NCI-H2196 treated with DMSO at 0.1 percent for 48 hours (cell line): ENCODE data around the gene PUS3.
"Not testable (repeated sequence)": the region's sequence is repeated elsewhere in the genome, so short reads cannot be mapped to it uniquely, and the experiment has no call there.

ENCODE experiments used
- DNase-seq: peaks from one replicate; lab custom pipeline; 2025; ENCODE audit not compliant: unreplicated experiment; lab: John Stamatoyannopoulos, UW

Gene PUS3

GRCh38 chr11:125922156-125922555 lies 19.1 kb upstream of the PUS3 start:
- DNase-seq = no peak

GRCh38 chr11:125921042-125921441 lies 18.0 kb upstream of the PUS3 start:
- no peak for DNase-seq

GRCh38 chr11:125918140-125918840 lies 15.3 kb upstream of the PUS3 start:
- DNase-seq = no peak

- DNase-seq = no peak
Observed at GRCh38 chr11:125916683-125917347, 13.8 kb upstream of the PUS3 start.

GRCh38 chr11:125914601-125915000 lies 11.6 kb upstream of the PUS3 start:
- not testable (repeated sequence) for DNase-seq

GRCh38 chr11:125910226-125910849 lies 7.3 kb upstream of the PUS3 start:
- DNase-seq = no peak

GRCh38 chr11:125904678-125905077 lies 1.7 kb upstream of the PUS3 start:
- DNase-seq = no peak

GRCh38 chr11:125903711-125904659 lies 979 bp upstream of the PUS3 start, which contains the start of gene DDX25:
DDX25 (plus strand) TSS chr11:125904508; CDS start chr11:125904518, 10 bp downstream.
- peak; percentile 4 for DNase-seq

GRCh38 chr11:125902277-125902926 lies 604 bp downstream of the PUS3 start:
- DNase-seq = no peak

- DNase-seq = no peak
Observed at GRCh38 chr11:125901872-125902271, 1.1 kb downstream of the PUS3 start.

- no peak for DNase-seq
Observed at GRCh38 chr11:125892994-125893393, 10.0 kb downstream of the PUS3 start.

- DNase-seq = no peak
Observed at GRCh38 chr11:125892071-125892470, 10.9 kb downstream of the PUS3 start.

GRCh38 chr11:125890447-125891100 lies 12.4 kb downstream of the PUS3 start:
- DNase-seq = no peak

GRCh38 chr11:125887373-125888324 lies 15.4 kb downstream of the PUS3 start, which contains the start of gene HYLS1:
HYLS1 (plus strand) TSS chr11:125887668; CDS start chr11:125899369, 11,701 bp downstream.
- DNase-seq = peak; percentile 97

- peak; percentile 51 for DNase-seq
Observed at GRCh38 chr11:125886997-125887372, 16.0 kb downstream of the PUS3 start.

GRCh38 chr11:125883375-125883774 lies 19.6 kb downstream of the PUS3 start:
- DNase-seq = no peak

- no peak for DNase-seq
Observed at GRCh38 chr11:125881291-125881690, 21.7 kb downstream of the PUS3 start.

- DNase-seq = no peak
Observed at GRCh38 chr11:125874556-125875124, 28.4 kb downstream of the PUS3 start.
